ENCODE data around the gene ERAP2.

- TF ChIP-seq CTCF (IDR thresholded peaks at IDR 0.05) (no peak), POLR2AphosphoS5 (IDR thresholded peaks at IDR 0.05; ENCODE audit: low read depth, low read length) (no peak), TCF7L2 (IDR thresholded peaks at IDR 0.05; ENCODE audit: low read depth, low read length) (no peak), REST (IDR thresholded peaks at IDR 0.05; ENCODE audit: insufficient read depth in 1 of 2, low read depth in 2 of 2, low read length in 1 of 2) (no peak)
These were observed 25.5 kb downstream of the ERAP2 start for GRCh38 chr5:96901841-96902240.
